ENCODE results near the gene CAMK1D.

Gene CAMK1D

DNA sequence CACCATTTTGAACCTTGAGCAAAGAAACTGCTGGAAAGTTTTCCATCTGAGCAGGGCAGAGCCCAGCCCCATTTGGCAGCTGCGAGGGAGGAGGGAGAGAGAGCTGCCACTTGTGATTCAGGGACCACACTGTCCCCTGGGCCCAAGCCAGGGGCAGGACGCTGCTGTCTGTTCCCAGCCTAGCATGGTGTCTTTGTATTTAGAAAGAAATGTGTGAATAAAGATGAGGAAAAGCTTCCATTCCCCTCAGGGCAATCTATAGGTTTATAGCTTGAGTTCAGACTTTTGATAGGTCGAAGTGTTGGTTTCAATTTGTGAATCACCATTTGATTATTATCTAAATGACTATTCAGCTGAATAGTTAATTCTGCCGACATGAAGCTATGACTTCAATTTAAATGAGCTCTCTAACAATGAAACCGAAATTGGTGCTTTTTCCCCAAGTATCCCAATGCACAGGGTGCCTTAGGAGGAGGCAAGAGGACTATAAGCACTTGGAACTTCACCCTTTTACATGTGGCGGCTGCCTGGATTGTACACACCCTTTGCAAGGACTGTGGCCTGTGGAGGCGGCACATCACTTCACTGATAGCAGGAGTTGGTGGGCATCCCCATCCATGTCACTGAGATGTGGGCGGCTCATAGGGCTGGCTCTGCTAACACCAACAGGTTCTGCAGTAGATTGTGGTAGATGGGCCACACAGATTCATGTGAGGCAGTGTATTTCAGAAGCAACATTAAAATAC lies 428.7 kb downstream of the CAMK1D start:
- Mint-ChIP-seq H3K27me3 (ENCODE audit: low read depth) (peaks cover 3% of the 10 kb centered on the region), H3K9me3 (no peaks in the 10 kb centered on the region), H3K36me3 (ENCODE audit: low read depth) (peaks cover 3% of the 10 kb centered on the region), H3K4me3 (no peak overlapping the region), H3K4me1 (peaks cover 33% of the 10 kb centered on the region), H3K27ac (no peak overlapping the region)
- TF ChIP-seq, protein P1, sequence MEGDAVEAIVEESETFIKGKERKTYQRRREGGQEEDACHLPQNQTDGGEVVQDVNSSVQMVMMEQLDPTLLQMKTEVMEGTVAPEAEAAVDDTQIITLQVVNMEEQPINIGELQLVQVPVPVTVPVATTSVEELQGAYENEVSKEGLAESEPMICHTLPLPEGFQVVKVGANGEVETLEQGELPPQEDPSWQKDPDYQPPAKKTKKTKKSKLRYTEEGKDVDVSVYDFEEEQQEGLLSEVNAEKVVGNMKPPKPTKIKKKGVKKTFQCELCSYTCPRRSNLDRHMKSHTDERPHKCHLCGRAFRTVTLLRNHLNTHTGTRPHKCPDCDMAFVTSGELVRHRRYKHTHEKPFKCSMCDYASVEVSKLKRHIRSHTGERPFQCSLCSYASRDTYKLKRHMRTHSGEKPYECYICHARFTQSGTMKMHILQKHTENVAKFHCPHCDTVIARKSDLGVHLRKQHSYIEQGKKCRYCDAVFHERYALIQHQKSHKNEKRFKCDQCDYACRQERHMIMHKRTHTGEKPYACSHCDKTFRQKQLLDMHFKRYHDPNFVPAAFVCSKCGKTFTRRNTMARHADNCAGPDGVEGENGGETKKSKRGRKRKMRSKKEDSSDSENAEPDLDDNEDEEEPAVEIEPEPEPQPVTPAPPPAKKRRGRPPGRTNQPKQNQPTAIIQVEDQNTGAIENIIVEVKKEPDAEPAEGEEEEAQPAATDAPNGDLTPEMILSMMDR (IDR thresholded peaks at IDR 0.05; ENCODE audit: unreplicated experiment in 3 of 3) = no peak

DNA sequence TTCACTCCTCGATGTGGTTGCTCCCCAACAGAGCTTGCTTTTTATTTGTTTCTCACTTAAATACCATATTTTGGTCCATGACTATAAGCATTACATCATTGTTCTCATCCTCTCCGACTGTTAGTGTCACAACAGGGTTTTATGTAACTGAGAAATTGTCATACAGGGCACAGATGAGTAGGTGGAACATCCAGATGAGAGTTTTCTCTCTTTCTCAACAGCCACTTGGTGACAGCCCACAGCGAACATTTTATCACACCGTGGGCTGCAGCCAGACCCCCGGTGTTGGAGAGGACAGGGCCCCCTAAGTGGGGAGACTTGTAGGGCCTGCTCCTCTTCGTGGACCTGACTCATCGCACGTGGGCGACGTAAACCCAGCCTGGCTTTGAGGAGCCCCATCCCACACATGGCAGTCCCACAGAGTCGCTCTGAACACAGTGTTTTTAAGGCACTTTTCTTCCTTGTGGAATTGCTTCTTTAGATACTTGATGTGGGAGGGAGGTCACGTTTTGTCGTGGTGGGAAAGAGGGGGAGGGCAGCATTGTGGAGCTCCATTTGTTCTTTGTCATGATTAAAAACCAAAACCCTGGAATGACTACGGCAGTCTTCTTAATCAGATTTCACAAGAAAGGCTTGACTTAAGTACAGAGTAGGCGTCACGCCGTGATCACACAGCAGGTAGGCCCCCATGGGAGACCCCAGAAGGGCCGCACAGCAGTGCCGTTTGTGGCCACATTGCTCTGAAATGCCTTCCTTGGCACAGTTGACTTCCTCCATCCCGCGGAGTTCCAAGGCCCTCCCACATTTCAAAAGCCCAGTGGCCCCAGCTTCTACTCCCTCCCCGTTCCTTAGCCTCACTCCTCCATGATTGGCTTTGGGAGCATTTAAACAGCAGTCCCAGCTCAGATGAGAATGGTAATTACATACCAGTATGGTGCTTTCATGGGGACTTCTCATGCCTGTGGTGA lies 431.6 kb downstream of the CAMK1D start:
- Mint-ChIP-seq H3K27ac (peak overlapping the region; percentile 25 to 69 (median 39)), H3K9me3 (no peaks in the 10 kb centered on the region), H3K4me3 (no peak overlapping the region), H3K4me1 (peaks cover 53% of the 10 kb centered on the region), H3K27me3 (ENCODE audit: low read depth) (peaks cover 3% of the 10 kb centered on the region), H3K36me3 (ENCODE audit: low read depth) (peaks cover 3% of the 10 kb centered on the region)
- TF ChIP-seq, protein P1 (IDR thresholded peaks at IDR 0.05; ENCODE audit: unreplicated experiment in 3 of 3) = no peak

DNA sequence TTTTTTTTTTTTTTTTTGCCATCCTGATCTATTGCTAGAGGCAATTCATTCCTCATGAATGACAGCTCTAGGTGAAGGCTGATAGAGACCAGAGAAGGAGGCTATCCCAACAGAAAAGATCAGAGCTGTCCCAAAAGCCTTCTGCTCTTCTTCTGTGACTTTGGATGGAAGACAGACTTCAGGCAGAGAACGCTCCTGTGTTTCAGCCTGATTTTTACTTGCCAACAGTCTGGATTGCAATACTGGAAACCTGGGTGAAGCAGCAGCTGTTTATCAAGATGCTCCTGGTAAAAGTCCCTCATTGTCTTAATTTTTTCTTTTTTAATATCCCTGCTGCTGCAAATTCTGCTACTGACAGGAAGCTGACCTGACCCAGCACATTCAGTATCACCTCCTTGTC lies 432.6 kb downstream of the CAMK1D start:
- no peaks in the 10 kb centered on the region for H3K9me3 Mint-ChIP-seq
- TF ChIP-seq, protein P1 (IDR thresholded peaks at IDR 0.05; ENCODE audit: unreplicated experiment in 3 of 3) = no peak
- H3K27ac Mint-ChIP-seq = peak overlapping the region; percentile 96 to 100 (median 97)

DNA sequence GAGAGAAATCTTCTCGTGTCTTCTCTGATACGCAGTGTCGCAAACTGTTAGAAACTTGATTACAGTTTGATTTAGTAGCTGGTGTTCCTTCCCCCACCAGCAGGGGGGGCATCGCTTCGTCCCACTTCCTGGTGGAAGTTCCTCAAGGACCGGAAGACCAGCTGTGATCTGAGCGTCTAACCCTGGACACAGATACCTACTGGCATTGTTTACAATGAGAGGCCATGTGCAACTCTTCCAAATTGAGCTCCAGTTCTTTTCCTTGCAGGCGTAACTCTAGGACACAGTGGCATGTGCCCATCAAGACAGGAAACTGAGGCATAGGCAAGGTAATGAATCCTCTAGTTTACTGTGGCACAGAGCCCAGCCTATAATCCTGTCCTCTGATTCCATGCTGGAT lies 433.2 kb downstream of the CAMK1D start:
- Mint-ChIP-seq H3K4me1 (peaks cover 50% of the 10 kb centered on the region), H3K4me3 (peak overlapping the region in 2 of 3 experiments; percentile 47 to 50), H3K36me3 (ENCODE audit: low read depth) (peaks cover 3% of the 10 kb centered on the region), H3K9me3 (no peaks in the 10 kb centered on the region), H3K27ac (peak overlapping the region; percentile 96 to 100 (median 97)), H3K27me3 (ENCODE audit: low read depth) (peaks cover 3% of the 10 kb centered on the region)
- TF ChIP-seq, protein P1 (IDR thresholded peaks at IDR 0.05; ENCODE audit: unreplicated experiment in 3 of 3) = peak; percentile 56 to 66 (median 60)

More for the DNA sequence above, 432.6 kb downstream of the CAMK1D start:
- H3K4me3 Mint-ChIP-seq = no peak overlapping the region
- H3K36me3 Mint-ChIP-seq (ENCODE audit: low read depth) = peaks cover 3% of the 10 kb centered on the region
- peaks cover 50% of the 10 kb centered on the region for H3K4me1 Mint-ChIP-seq
- peaks cover 3% of the 10 kb centered on the region for H3K27me3 Mint-ChIP-seq (ENCODE audit: low read depth)

DNA sequence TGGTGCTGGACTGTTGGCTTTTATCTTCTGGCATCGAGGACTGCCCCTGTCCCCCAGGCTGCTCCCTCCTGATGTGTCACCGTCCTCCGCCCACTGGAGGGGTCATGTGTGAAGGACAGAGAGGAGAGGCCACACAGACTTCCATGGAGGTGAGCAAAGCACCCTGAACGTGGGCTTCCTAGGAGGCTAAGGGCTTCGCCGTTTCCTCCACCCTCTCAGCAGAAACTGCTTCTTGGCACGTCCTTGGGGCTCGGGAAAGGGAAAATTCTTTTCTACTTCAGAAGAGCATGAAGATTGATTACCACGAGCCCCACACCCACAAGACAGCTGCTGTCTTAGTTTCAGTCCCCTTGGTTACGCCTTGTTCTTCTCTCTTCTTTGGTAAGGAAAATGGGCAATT lies 433.9 kb downstream of the CAMK1D start:
- no peaks in the 10 kb centered on the region for H3K9me3 Mint-ChIP-seq
- H3K27ac Mint-ChIP-seq = peak overlapping the region; percentile 96 to 100 (median 97)
- H3K4me1 Mint-ChIP-seq = peaks cover 50% of the 10 kb centered on the region
- peaks cover 3% of the 10 kb centered on the region for H3K27me3 Mint-ChIP-seq (ENCODE audit: low read depth)
- TF ChIP-seq, protein P1 (IDR thresholded peaks at IDR 0.05; ENCODE audit: unreplicated experiment in 3 of 3) = no peak
- H3K36me3 Mint-ChIP-seq (ENCODE audit: low read depth) = peaks cover 3% of the 10 kb centered on the region
- H3K4me3 Mint-ChIP-seq = peak overlapping the region; percentile 32 to 75 (median 74)
